ENCODE measurements around the gene MVD. TPM values are rescaled to one million over a fixed set of nuclear protein-coding genes. Genes with fewer than 3 reads are reported as not detected.

Gene MVD
- total RNA-seq, 1 donor from 2014 or later: 71.8 TPM

DNA sequence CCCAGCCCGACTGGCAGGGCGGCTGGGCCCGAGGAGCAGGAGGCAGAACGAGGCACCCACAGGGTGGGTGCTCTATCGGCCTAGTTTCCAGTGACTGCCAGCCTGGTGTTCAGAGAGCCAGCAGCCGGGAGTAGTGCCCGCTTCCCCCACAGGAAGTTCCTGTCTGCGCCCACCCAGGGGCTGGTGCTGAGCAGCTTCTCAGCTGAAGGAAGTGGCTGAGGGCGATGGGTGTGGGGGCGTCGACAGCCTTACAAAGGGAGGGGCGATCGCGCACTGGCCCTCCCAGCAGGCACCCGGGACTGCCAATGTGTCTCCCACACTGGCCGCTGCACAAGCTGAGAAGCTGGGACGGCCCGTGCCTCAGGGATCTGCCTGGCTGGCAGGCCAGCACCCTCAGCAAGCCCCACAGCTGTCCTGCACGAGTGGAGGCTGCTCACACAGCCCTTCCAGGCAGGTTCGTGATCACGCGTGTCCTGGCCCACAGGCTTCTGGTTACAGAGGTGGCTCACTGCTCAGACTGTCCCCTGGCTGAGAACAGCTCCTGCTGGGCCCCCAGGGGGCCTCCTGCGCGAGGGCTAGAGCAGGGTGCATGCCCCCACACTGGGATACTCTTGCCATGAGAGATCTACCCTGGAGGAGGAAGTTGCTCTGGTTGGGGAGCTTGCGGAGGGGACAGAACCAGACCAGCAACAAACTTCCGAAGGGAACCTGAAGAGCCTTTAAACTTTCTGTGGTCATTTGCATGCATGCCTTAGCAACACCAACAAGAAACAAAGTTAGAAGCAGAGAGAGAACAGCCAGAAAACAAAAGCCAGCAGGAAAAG is 40.8 kb upstream of the MVD start:
- Histone ChIP-seq H3K4me3 (peak overlapping the region; percentile 100), H3K4me1 (peaks cover 73% of the 10 kb centered on the region), H3K36me3 (peaks cover 23% of the 10 kb centered on the region), H3K9me3 (no peaks in the 10 kb centered on the region), H3K27ac (peak overlapping the region; percentile 89), H3K27me3 (ENCODE audit: low read depth) (no peaks in the 10 kb centered on the region)
- TF ChIP-seq, protein P1, sequence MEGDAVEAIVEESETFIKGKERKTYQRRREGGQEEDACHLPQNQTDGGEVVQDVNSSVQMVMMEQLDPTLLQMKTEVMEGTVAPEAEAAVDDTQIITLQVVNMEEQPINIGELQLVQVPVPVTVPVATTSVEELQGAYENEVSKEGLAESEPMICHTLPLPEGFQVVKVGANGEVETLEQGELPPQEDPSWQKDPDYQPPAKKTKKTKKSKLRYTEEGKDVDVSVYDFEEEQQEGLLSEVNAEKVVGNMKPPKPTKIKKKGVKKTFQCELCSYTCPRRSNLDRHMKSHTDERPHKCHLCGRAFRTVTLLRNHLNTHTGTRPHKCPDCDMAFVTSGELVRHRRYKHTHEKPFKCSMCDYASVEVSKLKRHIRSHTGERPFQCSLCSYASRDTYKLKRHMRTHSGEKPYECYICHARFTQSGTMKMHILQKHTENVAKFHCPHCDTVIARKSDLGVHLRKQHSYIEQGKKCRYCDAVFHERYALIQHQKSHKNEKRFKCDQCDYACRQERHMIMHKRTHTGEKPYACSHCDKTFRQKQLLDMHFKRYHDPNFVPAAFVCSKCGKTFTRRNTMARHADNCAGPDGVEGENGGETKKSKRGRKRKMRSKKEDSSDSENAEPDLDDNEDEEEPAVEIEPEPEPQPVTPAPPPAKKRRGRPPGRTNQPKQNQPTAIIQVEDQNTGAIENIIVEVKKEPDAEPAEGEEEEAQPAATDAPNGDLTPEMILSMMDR (IDR thresholded peaks at IDR 0.05): no peak
- ATAC-seq (peak; percentile 16 to 42), DNase-seq (peak; percentile 90)
- intact Hi-C loops (cut with DNase I): no loop called here

GRCh38 chr16:88702371-88703210 is 39.7 kb upstream of the MVD start:
- Histone ChIP-seq H3K4me3 (peak overlapping the region; percentile 100), H3K27ac (peak overlapping the region; percentile 89), H3K9me3 (no peaks in the 10 kb centered on the region), H3K36me3 (peaks cover 34% of the 10 kb centered on the region), H3K27me3 (ENCODE audit: low read depth) (no peaks in the 10 kb centered on the region), H3K4me1 (peaks cover 78% of the 10 kb centered on the region)
- intact Hi-C loops (cut with DNase I): no loop called here
- TF ChIP-seq, protein P1 (IDR thresholded peaks at IDR 0.05): no peak
- DNase-seq (no peak), ATAC-seq (no peak)

GRCh38 chr16:88701581-88702370 is 38.9 kb upstream of the MVD start:
- H3K27me3 ChIP-seq (ENCODE audit: low read depth): no peaks in the 10 kb centered on the region
- H3K4me3 ChIP-seq: peak overlapping the region; percentile 100
- H3K9me3 ChIP-seq: no peaks in the 10 kb centered on the region
- peaks cover 43% of the 10 kb centered on the region for H3K36me3 ChIP-seq
- no peak for ATAC-seq
- peaks cover 73% of the 10 kb centered on the region for H3K4me1 ChIP-seq
- DNase-seq: no peak
- TF ChIP-seq, protein P1 (IDR thresholded peaks at IDR 0.05): no peak
- H3K27ac ChIP-seq: peak overlapping the region; percentile 89
- intact Hi-C loops (cut with DNase I): no loop called here

DNA sequence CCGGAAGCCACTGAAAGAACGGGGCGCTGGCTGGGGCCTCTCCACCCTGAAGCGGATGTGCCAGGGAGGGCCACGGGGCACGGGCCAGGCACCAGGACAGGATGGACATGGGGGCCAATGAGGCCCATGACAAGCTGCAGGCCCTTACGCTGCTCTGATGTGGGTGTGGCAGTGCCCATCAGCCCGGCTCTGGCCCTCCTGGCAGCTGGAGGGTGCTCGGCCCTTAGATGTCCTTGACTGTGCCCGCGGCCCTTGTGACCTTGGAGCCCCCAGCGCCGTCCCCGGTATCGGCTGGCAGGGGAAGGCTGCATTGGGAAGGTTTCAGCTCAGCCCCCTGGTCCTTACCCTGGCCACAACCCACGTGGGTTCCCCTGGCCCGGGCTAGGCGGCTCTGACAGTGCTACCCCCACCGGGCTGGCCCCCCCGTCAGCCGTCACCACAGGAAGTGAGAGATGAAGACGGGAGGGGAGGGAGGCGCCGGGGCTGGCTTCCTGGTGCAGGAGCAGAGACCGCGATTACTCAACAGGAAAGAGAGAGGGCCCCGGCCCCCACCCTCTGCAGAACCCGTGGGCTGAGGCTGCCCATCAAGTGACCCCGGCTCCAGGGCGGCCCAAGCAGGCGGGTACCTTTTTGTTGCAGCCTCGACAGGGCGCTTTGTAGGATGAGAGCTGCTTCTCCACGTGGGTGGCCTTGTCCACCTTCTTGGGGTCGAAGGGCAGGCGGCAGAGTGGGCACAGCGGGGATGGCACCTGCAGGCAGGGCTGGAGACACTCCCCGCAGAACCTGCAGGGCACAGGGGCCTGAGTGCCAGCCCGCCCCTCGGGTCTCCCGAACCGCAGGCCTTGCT is 38.0 kb upstream of the MVD start:
- Histone ChIP-seq H3K9me3 (no peaks in the 10 kb centered on the region), H3K4me3 (peak overlapping the region; percentile 100), H3K27me3 (ENCODE audit: low read depth) (no peaks in the 10 kb centered on the region), H3K36me3 (peaks cover 52% of the 10 kb centered on the region), H3K4me1 (peaks cover 72% of the 10 kb centered on the region), H3K27ac (peak overlapping the region; percentile 89)
- ATAC-seq (peak; percentile 78 to 86), DNase-seq (peak; percentile 98)
- intact Hi-C loops (cut with DNase I): no loop called here
- TF ChIP-seq, protein P1 (IDR thresholded peaks at IDR 0.05): no peak

Data from lower lobe of right lung (tissue), 2 donors.